OCI-LY1 (cell line): ENCODE measurements around the gene LRRIQ3.

Experiments used
- CTCF ChIP-seq: fragments of 200-600 bp; sonication (generic), shearing (Covaris generic); IDR thresholded peaks from 2 replicates; pipeline ENCODE4 v1.5.1; 2017; ENCODE audit warnings: mild to moderate bottlenecking, antibody characterized with exemption, low read length, moderate library complexity, mixed read lengths
- EZH2 ChIP-seq: fragments of 200-600 bp; sonication (generic), shearing (Covaris generic); IDR thresholded peaks from 2 replicates; pipeline ENCODE4 v1.8.0; 2017; ENCODE audit warnings: borderline replicate concordance, mixed run types, mild to moderate bottlenecking, antibody characterized with exemption, low read length, moderate library complexity, mixed read lengths

GRCh38 chr1:74197255-74197654, 721 bp downstream of the LRRIQ3 start:
- TF ChIP-seq CTCF, result no peak
- TF ChIP-seq EZH2, result no peak
